HCT116 (cell line): Measurements from ENCODE around the gene LIPG. TPM values are rescaled to one million over a fixed set of nuclear protein-coding genes. Genes with fewer than 3 reads are reported as not detected.

ENCODE experiments used
- ATAC-seq: fragments of 200-7000 bp; cut with Tn5 transposase; 2 replicates; pipeline ENCODE4 v1.9.1; 2020; ENCODE audit warnings: mild to moderate bottlenecking, moderate library complexity
- BruUV-seq: library from RNA; stranded (reverse); fragments of 400-500 nt; replicated peaks from 2 replicates; lab custom pipeline; 2021; lab: Mats Ljungman, UMichigan
- CTCF ChIA-PET: fragments of 300-600 bp; sonication (Branson Sonifier 250); formaldehyde crosslinking; loops from one replicate; lab custom pipeline; 2021; ENCODE audit warnings: antibody characterized with exemption; lab: Charles Lee
- POLR2A ChIA-PET: fragments of 300-600, 350-600 bp; sonication (Branson Sonifier 250); formaldehyde crosslinking; loops from one replicate; lab custom pipeline; 2021; ENCODE audit warnings: antibody characterized with exemption; lab: Charles Lee
- RAD21 ChIA-PET, 2 experiments: fragments of 300-600 bp; sonication (Branson Sonifier 250); formaldehyde crosslinking; loops; one replicate each; lab custom pipeline; 2023; ENCODE audit warnings: low total read pairs in 2 of 2; ENCODE audit not compliant: uncharacterized antibody in 2 of 2, unreplicated experiment in 2 of 2, low non-redundant PET in 1 of 2; lab: Charles Lee
- DNase-seq: peaks from one replicate; pipeline ENCODE4 v3.0.0-alpha.2; 2010; ENCODE audit warnings: low read depth, low spot score
- H2AFZ ChIP-seq: fragments of 200-600 bp; shearing (Covaris generic), sonication (generic); 2 replicates; pipeline ENCODE4 v1.6.1; 2017; ENCODE audit warnings: low read depth, mixed run types, mixed read lengths, antibody characterized with exemption, low read length; ENCODE audit not compliant: poor library complexity, severe bottlenecking
- H3K27ac ChIP-seq: 2 replicates; pipeline ENCODE4 v1.5.1; 2012; ENCODE audit warnings: low read depth, low read length
- H3K27me3 ChIP-seq: fragments of 200-600 bp; sonication (generic); 2 replicates; pipeline ENCODE4 v1.6.1; 2016; ENCODE audit warnings: mixed run types, low read length, mixed read lengths; ENCODE audit not compliant: insufficient read depth
- H3K36me3 ChIP-seq, 2 experiments: fragments of 200-500 bp in 1 of 2; fragments of 200-600 bp in 1 of 2; sonication (Bioruptor generic) in 1 of 2; sonication (generic) in 1 of 2; 2 replicates each; pipeline versions ENCODE4 v1.5.1 to v1.6.1; 2014 to 2016; ENCODE audit warnings: low read length in 2 of 2, inconsistent platforms in 1 of 2, mixed read lengths in 1 of 2, mixed run types in 1 of 2; ENCODE audit not compliant: insufficient read depth in 2 of 2, control insufficient read depth in 1 of 2
- H3K4me1 ChIP-seq, 2 experiments: fragments of 200-600 bp in 1 of 2; sonication (generic) in 1 of 2; 2 replicates each; pipeline versions ENCODE4 v1.5.1 to v1.6.1; 2012 to 2017; ENCODE audit warnings: low read length in 2 of 2, inconsistent platforms in 1 of 2, mild to moderate bottlenecking in 1 of 2, mixed read lengths in 1 of 2, mixed run types in 1 of 2, moderate library complexity in 1 of 2; ENCODE audit not compliant: insufficient read depth in 2 of 2, control insufficient read depth in 1 of 2
- H3K4me2 ChIP-seq: fragments of 200-600 bp; sonication (generic); 2 replicates; pipeline ENCODE4 v1.6.1; 2017; ENCODE audit warnings: mixed run types, low read length, mixed read lengths
- H3K4me3 ChIP-seq, 2 experiments: fragments of 200-600 bp in 1 of 2; sonication (generic) in 1 of 2; replicated peaks in 1 of 2; 2 replicates each; pipeline ENCODE4 v1.5.1; 2011 to 2016; ENCODE audit warnings: low read length in 2 of 2, control low read depth in 1 of 2, low read depth in 1 of 2, mild to moderate bottlenecking in 1 of 2, mixed read lengths in 1 of 2, mixed run types in 1 of 2
- H3K79me2 ChIP-seq: fragments of 200-600 bp; sonication (generic); 2 replicates; pipeline ENCODE4 v1.6.1; 2017; ENCODE audit warnings: mild to moderate bottlenecking, mixed run types, low read length, moderate library complexity, mixed read lengths; ENCODE audit not compliant: insufficient read depth
- H3K9ac ChIP-seq: fragments of 200-600 bp; sonication (generic); 2 replicates; pipeline ENCODE4 v1.6.1; 2016; ENCODE audit warnings: low read length, mixed read lengths
- H3K9me2 ChIP-seq: fragments of 200-600 bp; sonication (generic), shearing (Covaris generic); 2 replicates; pipeline ENCODE4 v1.6.1; 2017; ENCODE audit warnings: mixed run types, mild to moderate bottlenecking, moderate library complexity; ENCODE audit not compliant: insufficient read depth
- H3K9me3 ChIP-seq, 2 experiments: fragments of 200-500 bp in 1 of 2; fragments of 200-600 bp in 1 of 2; sonication (Bioruptor generic) in 1 of 2; sonication (generic) in 1 of 2; 2 replicates each; pipeline ENCODE4 v1.6.1; 2014 to 2017; ENCODE audit warnings: low read length in 2 of 2, mixed read lengths in 2 of 2, inconsistent platforms in 1 of 2, low read depth in 1 of 2, mild to moderate bottlenecking in 1 of 2, mixed run types in 1 of 2, moderate library complexity in 1 of 2; ENCODE audit not compliant: control insufficient read depth in 1 of 2, insufficient read depth in 1 of 2
- H4K20me1 ChIP-seq: fragments of 200-600 bp; sonication (generic), shearing (Covaris generic); 2 replicates; pipeline ENCODE4 v1.6.1; 2017; ENCODE audit warnings: mixed run types, mild to moderate bottlenecking, moderate library complexity; ENCODE audit not compliant: insufficient read depth
- CBX3 ChIP-seq: IDR thresholded peaks from 2 replicates; pipeline ENCODE4 v1.6.1; 2012; ENCODE audit warnings: low read depth
- EGR1 ChIP-seq: IDR thresholded peaks from 2 replicates; pipeline ENCODE4 v1.6.1; 2012; ENCODE audit warnings: low read depth
- FOSL1 ChIP-seq: IDR thresholded peaks from 2 replicates; pipeline ENCODE4 v1.6.1; 2012; ENCODE audit warnings: low read depth
- POLR2AphosphoS5 ChIP-seq: IDR thresholded peaks from 2 replicates; pipeline ENCODE4 v1.6.1; 2011; ENCODE audit warnings: mild to moderate bottlenecking, low read depth, low read length, moderate library complexity
- SRF ChIP-seq: IDR thresholded peaks from 2 replicates; pipeline ENCODE4 v1.6.1; 2012; ENCODE audit warnings: low read depth
- TCF7L2 ChIP-seq: IDR thresholded peaks from 2 replicates; pipeline ENCODE4 v1.7.0; 2011; ENCODE audit warnings: borderline replicate concordance, inconsistent platforms; ENCODE audit not compliant: insufficient read depth, insufficient read length; ENCODE audit errors: extremely low read depth
- intact Hi-C: fragments of 100-400 bp; cut with micrococcal nuclease; formaldehyde crosslinking; loops from 2 replicates; pipeline ENCODE4 v1.10.0; 2022
- total RNA-seq: library from RNA; stranded (reverse); gene quantifications from one replicate; pipeline ENCODE4 v1.2.1, GENCODE V29; 2021; ENCODE audit not compliant: unreplicated experiment
- TF ChIP-seq, protein P1 (sequence below): IDR thresholded peaks from 2 replicates; pipeline ENCODE4 v1.6.1; 2011; ENCODE audit warnings: mild to moderate bottlenecking, low read length, moderate library complexity; ENCODE audit not compliant: insufficient replicate concordance; ENCODE audit errors: extremely low read depth
- TF ChIP-seq, protein P2 (sequence below): IDR thresholded peaks from 2 replicates; pipeline ENCODE4 v1.6.1; 2012; ENCODE audit warnings: low read depth
- TF ChIP-seq, protein P3 (sequence below), 3 experiments: fragments of 200-600 bp in 1 of 3; sonication (generic) in 1 of 3; IDR thresholded peaks in 2 of 3; conservative IDR thresholded peaks in 1 of 3; 2 replicates each; pipeline ENCODE4 v1.5.1; 2012 to 2017; ENCODE audit warnings: low read depth in 2 of 3, low read length in 2 of 3, antibody characterized with exemption in 1 of 3, borderline replicate concordance in 1 of 3, control low read depth in 1 of 3, mild to moderate bottlenecking in 1 of 3, mixed read lengths in 1 of 3, mixed run types in 1 of 3, moderate library complexity in 1 of 3; ENCODE audit not compliant: insufficient read depth in 1 of 3

Gene LIPG
- total RNA-seq, 1 experiment from 2014 or later = 2.6 TPM

DNA sequence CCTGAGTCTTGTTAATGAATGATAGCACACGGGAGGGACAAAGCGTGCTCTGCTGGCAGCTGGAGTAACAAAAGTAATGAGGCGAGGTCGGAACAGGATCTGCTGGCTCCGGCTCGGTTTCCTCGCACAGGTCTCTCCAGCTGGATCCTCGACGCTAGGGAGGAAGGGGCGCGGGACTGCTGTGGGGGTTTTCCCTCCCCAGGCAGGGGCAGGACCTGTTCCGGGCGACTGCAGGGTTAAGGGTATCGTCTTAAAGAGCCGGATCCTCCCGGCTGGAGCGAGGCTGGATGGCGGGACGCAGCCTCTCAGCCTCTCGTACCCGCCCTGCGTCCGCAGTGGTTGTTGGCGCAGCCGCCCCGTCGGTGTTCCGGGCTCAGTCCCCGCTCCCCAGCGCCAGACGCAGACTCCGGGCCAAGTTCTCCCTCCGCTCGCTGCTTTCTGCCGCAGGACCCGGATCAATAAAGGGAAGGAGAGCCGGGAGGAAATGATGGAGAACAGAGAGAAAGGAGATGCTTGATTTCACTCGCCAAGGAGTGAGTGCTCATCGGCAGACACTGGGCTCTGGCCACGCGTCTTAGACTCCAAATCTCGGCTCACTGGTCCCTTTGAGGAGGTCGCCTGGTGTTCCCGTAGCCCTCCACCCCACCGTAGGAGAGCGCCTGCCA lies 1.1 kb upstream of the LIPG start:
- Histone ChIP-seq H3K27me3 (peaks cover 1% of the 10 kb centered on the region; the same call in 1 of the 2 replicates), H3K4me1 (peaks cover 21 to 38% of the 10 kb centered on the region in 2 experiments), H3K4me2 (peak overlapping the region; percentile 79), H3K9ac (peak overlapping the region; percentile 16; the same call in 1 of the 2 replicates), H3K9me2 (no peaks in the 10 kb centered on the region), H4K20me1 (no peaks in the 10 kb centered on the region), H3K4me3 (peak overlapping the region; percentile 28 to 50), H3K79me2 (no peaks in the 10 kb centered on the region), H3K36me3 (no peaks in the 10 kb centered on the region), H2AFZ (no peak overlapping the region), H3K9me3 (no peaks in the 10 kb centered on the region), H3K27ac (no peak overlapping the region; the same call in 1 of the 2 replicates)
- ATAC-seq = no peak
- no peak for DNase-seq
- TF ChIP-seq POLR2AphosphoS5 = no peak
- TF ChIP-seq FOSL1 = no peak
- no peak for TF ChIP-seq CBX3
- TF ChIP-seq EGR1 = no peak
- TF ChIP-seq, protein P1, sequence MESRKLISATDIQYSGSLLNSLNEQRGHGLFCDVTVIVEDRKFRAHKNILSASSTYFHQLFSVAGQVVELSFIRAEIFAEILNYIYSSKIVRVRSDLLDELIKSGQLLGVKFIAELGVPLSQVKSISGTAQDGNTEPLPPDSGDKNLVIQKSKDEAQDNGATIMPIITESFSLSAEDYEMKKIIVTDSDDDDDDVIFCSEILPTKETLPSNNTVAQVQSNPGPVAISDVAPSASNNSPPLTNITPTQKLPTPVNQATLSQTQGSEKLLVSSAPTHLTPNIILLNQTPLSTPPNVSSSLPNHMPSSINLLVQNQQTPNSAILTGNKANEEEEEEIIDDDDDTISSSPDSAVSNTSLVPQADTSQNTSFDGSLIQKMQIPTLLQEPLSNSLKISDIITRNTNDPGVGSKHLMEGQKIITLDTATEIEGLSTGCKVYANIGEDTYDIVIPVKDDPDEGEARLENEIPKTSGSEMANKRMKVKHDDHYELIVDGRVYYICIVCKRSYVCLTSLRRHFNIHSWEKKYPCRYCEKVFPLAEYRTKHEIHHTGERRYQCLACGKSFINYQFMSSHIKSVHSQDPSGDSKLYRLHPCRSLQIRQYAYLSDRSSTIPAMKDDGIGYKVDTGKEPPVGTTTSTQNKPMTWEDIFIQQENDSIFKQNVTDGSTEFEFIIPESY = no peak
- TF ChIP-seq SRF = no peak
- TF ChIP-seq, protein P2, sequence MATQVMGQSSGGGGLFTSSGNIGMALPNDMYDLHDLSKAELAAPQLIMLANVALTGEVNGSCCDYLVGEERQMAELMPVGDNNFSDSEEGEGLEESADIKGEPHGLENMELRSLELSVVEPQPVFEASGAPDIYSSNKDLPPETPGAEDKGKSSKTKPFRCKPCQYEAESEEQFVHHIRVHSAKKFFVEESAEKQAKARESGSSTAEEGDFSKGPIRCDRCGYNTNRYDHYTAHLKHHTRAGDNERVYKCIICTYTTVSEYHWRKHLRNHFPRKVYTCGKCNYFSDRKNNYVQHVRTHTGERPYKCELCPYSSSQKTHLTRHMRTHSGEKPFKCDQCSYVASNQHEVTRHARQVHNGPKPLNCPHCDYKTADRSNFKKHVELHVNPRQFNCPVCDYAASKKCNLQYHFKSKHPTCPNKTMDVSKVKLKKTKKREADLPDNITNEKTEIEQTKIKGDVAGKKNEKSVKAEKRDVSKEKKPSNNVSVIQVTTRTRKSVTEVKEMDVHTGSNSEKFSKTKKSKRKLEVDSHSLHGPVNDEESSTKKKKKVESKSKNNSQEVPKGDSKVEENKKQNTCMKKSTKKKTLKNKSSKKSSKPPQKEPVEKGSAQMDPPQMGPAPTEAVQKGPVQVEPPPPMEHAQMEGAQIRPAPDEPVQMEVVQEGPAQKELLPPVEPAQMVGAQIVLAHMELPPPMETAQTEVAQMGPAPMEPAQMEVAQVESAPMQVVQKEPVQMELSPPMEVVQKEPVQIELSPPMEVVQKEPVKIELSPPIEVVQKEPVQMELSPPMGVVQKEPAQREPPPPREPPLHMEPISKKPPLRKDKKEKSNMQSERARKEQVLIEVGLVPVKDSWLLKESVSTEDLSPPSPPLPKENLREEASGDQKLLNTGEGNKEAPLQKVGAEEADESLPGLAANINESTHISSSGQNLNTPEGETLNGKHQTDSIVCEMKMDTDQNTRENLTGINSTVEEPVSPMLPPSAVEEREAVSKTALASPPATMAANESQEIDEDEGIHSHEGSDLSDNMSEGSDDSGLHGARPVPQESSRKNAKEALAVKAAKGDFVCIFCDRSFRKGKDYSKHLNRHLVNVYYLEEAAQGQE = no peak
- TF ChIP-seq, protein P3, sequence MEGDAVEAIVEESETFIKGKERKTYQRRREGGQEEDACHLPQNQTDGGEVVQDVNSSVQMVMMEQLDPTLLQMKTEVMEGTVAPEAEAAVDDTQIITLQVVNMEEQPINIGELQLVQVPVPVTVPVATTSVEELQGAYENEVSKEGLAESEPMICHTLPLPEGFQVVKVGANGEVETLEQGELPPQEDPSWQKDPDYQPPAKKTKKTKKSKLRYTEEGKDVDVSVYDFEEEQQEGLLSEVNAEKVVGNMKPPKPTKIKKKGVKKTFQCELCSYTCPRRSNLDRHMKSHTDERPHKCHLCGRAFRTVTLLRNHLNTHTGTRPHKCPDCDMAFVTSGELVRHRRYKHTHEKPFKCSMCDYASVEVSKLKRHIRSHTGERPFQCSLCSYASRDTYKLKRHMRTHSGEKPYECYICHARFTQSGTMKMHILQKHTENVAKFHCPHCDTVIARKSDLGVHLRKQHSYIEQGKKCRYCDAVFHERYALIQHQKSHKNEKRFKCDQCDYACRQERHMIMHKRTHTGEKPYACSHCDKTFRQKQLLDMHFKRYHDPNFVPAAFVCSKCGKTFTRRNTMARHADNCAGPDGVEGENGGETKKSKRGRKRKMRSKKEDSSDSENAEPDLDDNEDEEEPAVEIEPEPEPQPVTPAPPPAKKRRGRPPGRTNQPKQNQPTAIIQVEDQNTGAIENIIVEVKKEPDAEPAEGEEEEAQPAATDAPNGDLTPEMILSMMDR (IDR thresholded peaks at IDR 0.05 in 2 of 3, conservative IDR thresholded peaks at IDR 0.05 in 1 of 3; ENCODE audit: borderline replicate concordance in 1 of 3, insufficient read depth in 1 of 3, low read depth in 2 of 3, low read length in 2 of 3) = no peak
- TF ChIP-seq TCF7L2 = no peak
- intact Hi-C loops = no loop called here
- no TSS peak for BruUV-seq
- ChIA-PET RAD21 (interaction anchor here (0.6 to 0.7 kb wide), 2 partner anchors 50 to 298 kb away, joined by 3 read pairs; no protein-coding TSS in a partner anchor), CTCF (interaction anchor here (1.5 to 3.4 kb wide), 3 partner anchors 13 to 298 kb away, joined by 3 to 16 read pairs (median 5); no protein-coding TSS in a partner anchor), POLR2A (no interaction called here)
